H1 (cell line): Measurements from ENCODE around the gene LGR4. TPM values are rescaled to one million over a fixed set of nuclear protein-coding genes. Genes with fewer than 3 reads are reported as not detected.

Source experiments
- BACH1 ChIP-seq: IDR thresholded peaks from 2 replicates; pipeline ENCODE4 v1.6.1; 2012; ENCODE audit warnings: low read length, improper control_type of control experiment
- FOSL1 ChIP-seq: IDR thresholded peaks from 2 replicates; pipeline ENCODE4 v1.6.1; 2011; ENCODE audit warnings: mild to moderate bottlenecking, low read depth, low read length, moderate library complexity; ENCODE audit not compliant: insufficient read depth
- HDAC2 ChIP-seq, 2 experiments: fragments of 300-600 bp in 1 of 2; sonication (generic) in 1 of 2; IDR thresholded peaks; 2 replicates each; pipeline ENCODE4 v1.6.1; 2011 to 2012; ENCODE audit warnings: low read depth in 2 of 2, low read length in 2 of 2, mild to moderate bottlenecking in 2 of 2, moderate library complexity in 2 of 2, borderline replicate concordance in 1 of 2, inconsistent platforms in 1 of 2
- JUND ChIP-seq: IDR thresholded peaks from 2 replicates; pipeline ENCODE4 v1.6.1; 2011; ENCODE audit warnings: mild to moderate bottlenecking, improper control_type of control experiment, low read length
- KDM5A ChIP-seq: fragments of 200-600 bp; IDR thresholded peaks from 2 replicates; pipeline ENCODE4 v1.7.1; 2012; ENCODE audit warnings: mild to moderate bottlenecking, low read length, inconsistent platforms, mixed read lengths
- NRF1 ChIP-seq: IDR thresholded peaks from 2 replicates; pipeline ENCODE4 v1.6.1; 2011; ENCODE audit warnings: mild to moderate bottlenecking, low read depth, low read length, improper control_type of control experiment
- RAD21 ChIP-seq, 2 experiments: IDR thresholded peaks in 1 of 2; conservative IDR thresholded peaks in 1 of 2; 2 replicates each; pipeline ENCODE4 v1.6.1; 2011; ENCODE audit warnings: low read depth in 2 of 2, low read length in 2 of 2, improper control_type of control experiment in 1 of 2, inconsistent platforms in 1 of 2, mild to moderate bottlenecking in 1 of 2, moderate library complexity in 1 of 2
- RNF2 ChIP-seq: fragments of 200-900, 300-1000 bp; sonication (generic); IDR thresholded peaks from 2 replicates; pipeline ENCODE4 v1.7.1; 2016; ENCODE audit warnings: borderline replicate concordance, low read depth, mild to moderate bottlenecking, antibody characterized with exemption, low read length; ENCODE audit not compliant: poor library complexity, severe bottlenecking; ENCODE audit errors: missing control alignments
- SIN3A ChIP-seq, 2 experiments: IDR thresholded peaks in 1 of 2; conservative IDR thresholded peaks in 1 of 2; 2 replicates each; pipeline ENCODE4 v1.6.1; 2011 to 2012; ENCODE audit warnings: low read length in 2 of 2, improper control_type of control experiment in 1 of 2, low read depth in 1 of 2, mild to moderate bottlenecking in 1 of 2
- ZNF274 ChIP-seq: IDR thresholded peaks from 2 replicates; pipeline ENCODE4 v1.7.0; 2012; ENCODE audit warnings: low read length, borderline replicate concordance; ENCODE audit errors: extremely low read depth
- polyA plus RNA-seq, 7 experiments: library from polyadenylated mRNA; depleted of rRNA in 3 of 7; stranded (reverse) in 5 of 7; unstranded in 2 of 7; fragments of >200 nt in 5 of 7; fragments of 200-250 nt in 2 of 7; gene quantifications; 1 replicate in 5 of 7; 2 replicates in 1 of 7; 4 replicates in 1 of 7; pipeline versions ENCODE4 v1.2.1 to v1.2.3, GENCODE V29; 2011 to 2013; ENCODE audit warnings: missing spikeins in 2 of 7, mixed read lengths in 2 of 7
- total RNA-seq: library from RNA; stranded (reverse); fragmentation: NEBNext Ultra II Directional; extraction: Animal tissue kit (Norgen Biotek cat#: 25700); gene quantifications from 2 replicates; pipeline ENCODE4 v1.2.1, GENCODE V29; 2021
- TF ChIP-seq, protein P1 (sequence below): fragments of 300-600 bp; sonication (generic); IDR thresholded peaks from 2 replicates; pipeline ENCODE4 v1.7.1; 2012; ENCODE audit warnings: low read length, moderate library complexity, mild to moderate bottlenecking, inconsistent platforms; ENCODE audit not compliant: insufficient replicate concordance

The LGR4 gene
- total and polyA plus RNA-seq, 2 of the 8 experiments (the other 6 are each of a cell fraction or from before 2014, with no cell fraction given), result 26.6 to 61.7 TPM

DNA sequence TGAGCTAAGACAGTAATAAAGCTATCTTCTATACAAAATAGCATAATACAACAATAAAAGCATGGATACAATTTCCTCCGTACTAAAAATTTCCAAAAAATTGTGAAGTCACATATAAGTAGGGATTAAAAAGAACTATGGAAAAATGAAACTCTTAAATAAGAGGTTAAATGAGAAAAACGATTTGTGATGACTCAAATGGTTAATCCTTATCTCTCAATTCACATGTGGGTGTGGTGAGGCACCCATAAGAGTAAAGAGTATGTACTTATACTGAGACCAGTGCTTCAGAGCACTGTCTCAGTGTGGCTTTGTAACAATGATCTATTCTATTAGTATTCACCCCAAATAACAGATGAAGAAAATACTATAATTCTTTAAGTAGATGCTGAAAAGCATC, 84.6 kb downstream of the LGR4 start (continued):
- TF ChIP-seq, protein P1, sequence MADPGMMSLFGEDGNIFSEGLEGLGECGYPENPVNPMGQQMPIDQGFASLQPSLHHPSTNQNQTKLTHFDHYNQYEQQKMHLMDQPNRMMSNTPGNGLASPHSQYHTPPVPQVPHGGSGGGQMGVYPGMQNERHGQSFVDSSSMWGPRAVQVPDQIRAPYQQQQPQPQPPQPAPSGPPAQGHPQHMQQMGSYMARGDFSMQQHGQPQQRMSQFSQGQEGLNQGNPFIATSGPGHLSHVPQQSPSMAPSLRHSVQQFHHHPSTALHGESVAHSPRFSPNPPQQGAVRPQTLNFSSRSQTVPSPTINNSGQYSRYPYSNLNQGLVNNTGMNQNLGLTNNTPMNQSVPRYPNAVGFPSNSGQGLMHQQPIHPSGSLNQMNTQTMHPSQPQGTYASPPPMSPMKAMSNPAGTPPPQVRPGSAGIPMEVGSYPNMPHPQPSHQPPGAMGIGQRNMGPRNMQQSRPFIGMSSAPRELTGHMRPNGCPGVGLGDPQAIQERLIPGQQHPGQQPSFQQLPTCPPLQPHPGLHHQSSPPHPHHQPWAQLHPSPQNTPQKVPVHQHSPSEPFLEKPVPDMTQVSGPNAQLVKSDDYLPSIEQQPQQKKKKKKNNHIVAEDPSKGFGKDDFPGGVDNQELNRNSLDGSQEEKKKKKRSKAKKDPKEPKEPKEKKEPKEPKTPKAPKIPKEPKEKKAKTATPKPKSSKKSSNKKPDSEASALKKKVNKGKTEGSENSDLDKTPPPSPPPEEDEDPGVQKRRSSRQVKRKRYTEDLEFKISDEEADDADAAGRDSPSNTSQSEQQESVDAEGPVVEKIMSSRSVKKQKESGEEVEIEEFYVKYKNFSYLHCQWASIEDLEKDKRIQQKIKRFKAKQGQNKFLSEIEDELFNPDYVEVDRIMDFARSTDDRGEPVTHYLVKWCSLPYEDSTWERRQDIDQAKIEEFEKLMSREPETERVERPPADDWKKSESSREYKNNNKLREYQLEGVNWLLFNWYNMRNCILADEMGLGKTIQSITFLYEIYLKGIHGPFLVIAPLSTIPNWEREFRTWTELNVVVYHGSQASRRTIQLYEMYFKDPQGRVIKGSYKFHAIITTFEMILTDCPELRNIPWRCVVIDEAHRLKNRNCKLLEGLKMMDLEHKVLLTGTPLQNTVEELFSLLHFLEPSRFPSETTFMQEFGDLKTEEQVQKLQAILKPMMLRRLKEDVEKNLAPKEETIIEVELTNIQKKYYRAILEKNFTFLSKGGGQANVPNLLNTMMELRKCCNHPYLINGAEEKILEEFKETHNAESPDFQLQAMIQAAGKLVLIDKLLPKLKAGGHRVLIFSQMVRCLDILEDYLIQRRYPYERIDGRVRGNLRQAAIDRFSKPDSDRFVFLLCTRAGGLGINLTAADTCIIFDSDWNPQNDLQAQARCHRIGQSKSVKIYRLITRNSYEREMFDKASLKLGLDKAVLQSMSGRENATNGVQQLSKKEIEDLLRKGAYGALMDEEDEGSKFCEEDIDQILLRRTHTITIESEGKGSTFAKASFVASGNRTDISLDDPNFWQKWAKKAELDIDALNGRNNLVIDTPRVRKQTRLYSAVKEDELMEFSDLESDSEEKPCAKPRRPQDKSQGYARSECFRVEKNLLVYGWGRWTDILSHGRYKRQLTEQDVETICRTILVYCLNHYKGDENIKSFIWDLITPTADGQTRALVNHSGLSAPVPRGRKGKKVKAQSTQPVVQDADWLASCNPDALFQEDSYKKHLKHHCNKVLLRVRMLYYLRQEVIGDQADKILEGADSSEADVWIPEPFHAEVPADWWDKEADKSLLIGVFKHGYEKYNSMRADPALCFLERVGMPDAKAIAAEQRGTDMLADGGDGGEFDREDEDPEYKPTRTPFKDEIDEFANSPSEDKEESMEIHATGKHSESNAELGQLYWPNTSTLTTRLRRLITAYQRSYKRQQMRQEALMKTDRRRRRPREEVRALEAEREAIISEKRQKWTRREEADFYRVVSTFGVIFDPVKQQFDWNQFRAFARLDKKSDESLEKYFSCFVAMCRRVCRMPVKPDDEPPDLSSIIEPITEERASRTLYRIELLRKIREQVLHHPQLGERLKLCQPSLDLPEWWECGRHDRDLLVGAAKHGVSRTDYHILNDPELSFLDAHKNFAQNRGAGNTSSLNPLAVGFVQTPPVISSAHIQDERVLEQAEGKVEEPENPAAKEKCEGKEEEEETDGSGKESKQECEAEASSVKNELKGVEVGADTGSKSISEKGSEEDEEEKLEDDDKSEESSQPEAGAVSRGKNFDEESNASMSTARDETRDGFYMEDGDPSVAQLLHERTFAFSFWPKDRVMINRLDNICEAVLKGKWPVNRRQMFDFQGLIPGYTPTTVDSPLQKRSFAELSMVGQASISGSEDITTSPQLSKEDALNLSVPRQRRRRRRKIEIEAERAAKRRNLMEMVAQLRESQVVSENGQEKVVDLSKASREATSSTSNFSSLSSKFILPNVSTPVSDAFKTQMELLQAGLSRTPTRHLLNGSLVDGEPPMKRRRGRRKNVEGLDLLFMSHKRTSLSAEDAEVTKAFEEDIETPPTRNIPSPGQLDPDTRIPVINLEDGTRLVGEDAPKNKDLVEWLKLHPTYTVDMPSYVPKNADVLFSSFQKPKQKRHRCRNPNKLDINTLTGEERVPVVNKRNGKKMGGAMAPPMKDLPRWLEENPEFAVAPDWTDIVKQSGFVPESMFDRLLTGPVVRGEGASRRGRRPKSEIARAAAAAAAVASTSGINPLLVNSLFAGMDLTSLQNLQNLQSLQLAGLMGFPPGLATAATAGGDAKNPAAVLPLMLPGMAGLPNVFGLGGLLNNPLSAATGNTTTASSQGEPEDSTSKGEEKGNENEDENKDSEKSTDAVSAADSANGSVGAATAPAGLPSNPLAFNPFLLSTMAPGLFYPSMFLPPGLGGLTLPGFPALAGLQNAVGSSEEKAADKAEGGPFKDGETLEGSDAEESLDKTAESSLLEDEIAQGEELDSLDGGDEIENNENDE, result no peak
- no peak for TF ChIP-seq SIN3A (conservative IDR thresholded peaks at IDR 0.05 in 1 of 2, IDR thresholded peaks at IDR 0.05 in 1 of 2; ENCODE audit: low read depth in 1 of 2, low read length in 2 of 2)
- TF ChIP-seq JUND, result no peak
- no peak for TF ChIP-seq FOSL1
- no peak for TF ChIP-seq NRF1
- no peak for TF ChIP-seq BACH1
- TF ChIP-seq RAD21 (IDR thresholded peaks at IDR 0.05 in 1 of 2, conservative IDR thresholded peaks at IDR 0.05 in 1 of 2; ENCODE audit: low read depth in 2 of 2, low read length in 2 of 2), result no peak
- no peak for TF ChIP-seq ZNF274
- TF ChIP-seq KDM5A, result no peak
- TF ChIP-seq HDAC2 (IDR thresholded peaks at IDR 0.05; ENCODE audit: borderline replicate concordance in 1 of 2, low read depth in 2 of 2, low read length in 2 of 2), result no peak
- TF ChIP-seq RNF2, result no peak
- TF ChIP-seq, all 59 proteins: peak for 0
